H1 (cell line): ENCODE results near the gene CACNA1B. TPM values are rescaled to one million over a fixed set of nuclear protein-coding genes. Genes with fewer than 3 reads are reported as not detected.

Experiments used
- CTCF ChIA-PET: fragments of 300-600 bp; sonication (Branson Sonifier 250); formaldehyde crosslinking; loops from one replicate; lab custom pipeline; 2021; ENCODE audit not compliant: partially characterized antibody; lab: Charles Lee
- POLR2A ChIA-PET: fragments of 300-600 bp; sonication (Branson Sonifier 250); formaldehyde crosslinking; loops from one replicate; lab custom pipeline; 2021; ENCODE audit warnings: inconsistent platforms; ENCODE audit not compliant: partially characterized antibody; lab: Charles Lee
- DNase-seq, 2 experiments: peaks; one replicate each; pipeline versions ENCODE4 v3.0.0 to v3.0.0-alpha.2; 2010 to 2022; ENCODE audit warnings: low spot score in 2 of 2, low read depth in 1 of 2, mixed read lengths in 1 of 2
- FAIRE-seq: peaks from 2 replicates; lab custom pipeline; 2011; peaks lifted over from hg19 to GRCh38; lab: Jason Lieb, UNC
- H2AFZ ChIP-seq: 2 replicates; pipeline ENCODE4 v1.8.1; 2012; ENCODE audit warnings: low read length, inconsistent platforms
- H2AK5ac ChIP-seq: 2 replicates; pipeline ENCODE4 v1.6.1; 2013; ENCODE audit warnings: low read depth, low read length
- H2BK120ac ChIP-seq: replicated peaks from 2 replicates; pipeline ENCODE3; 2013; ENCODE audit warnings: low read depth, low read length, inconsistent platforms
- H2BK12ac ChIP-seq: 2 replicates; pipeline ENCODE4 v1.6.1; 2013; ENCODE audit warnings: low read depth, low read length
- H2BK15ac ChIP-seq: 2 replicates; pipeline ENCODE4 v1.6.1; 2013; ENCODE audit warnings: low read length
- H2BK20ac ChIP-seq: 2 replicates; pipeline ENCODE4 v1.6.1; 2013; ENCODE audit warnings: low read length
- H2BK5ac ChIP-seq: 2 replicates; pipeline ENCODE4 v1.6.1; 2013; ENCODE audit warnings: low read depth, low read length
- H3K14ac ChIP-seq: 2 replicates; pipeline ENCODE4 v1.6.1; 2013; ENCODE audit warnings: inconsistent platforms; ENCODE audit not compliant: insufficient read length
- H3K18ac ChIP-seq: 2 replicates; pipeline ENCODE4 v1.6.1; 2013; ENCODE audit warnings: low read length; ENCODE audit errors: extremely low read depth
- H3K23ac ChIP-seq: 2 replicates; pipeline ENCODE4 v1.6.1; 2013; ENCODE audit warnings: inconsistent platforms; ENCODE audit not compliant: insufficient read length
- H3K23me2 ChIP-seq: 2 replicates; pipeline ENCODE4 v1.6.1; 2013; ENCODE audit warnings: low read depth, low read length
- H3K27ac ChIP-seq: 2 replicates; pipeline ENCODE4 v1.6.1; 2011; ENCODE audit warnings: low read depth, low read length, inconsistent platforms
- H3K27me3 ChIP-seq, 4 experiments: replicated peaks in 1 of 4; 1 replicate in 1 of 4; 2 replicates in 3 of 4; pipeline versions ENCODE4 v1.6.1 to v1.8.1; 2011 to 2013; ENCODE audit warnings: low read length in 3 of 4, mild to moderate bottlenecking in 3 of 4, inconsistent platforms in 2 of 4, mixed read lengths in 2 of 4, moderate library complexity in 1 of 4; ENCODE audit not compliant: control insufficient read depth in 3 of 4, insufficient read depth in 3 of 4; ENCODE audit errors: extremely low read depth in 1 of 4
- H3K36me3 ChIP-seq, 4 experiments: 2 replicates each; pipeline versions ENCODE4 v1.6.1 to v1.8.1; 2011 to 2013; ENCODE audit warnings: mild to moderate bottlenecking in 4 of 4, low read length in 3 of 4, moderate library complexity in 2 of 4, control low read depth in 1 of 4, inconsistent platforms in 1 of 4; ENCODE audit not compliant: insufficient read depth in 4 of 4, control insufficient read depth in 2 of 4
- H3K4ac ChIP-seq: replicated peaks from 2 replicates; pipeline ENCODE3; 2013; ENCODE audit warnings: low read length, low read depth, mixed read lengths, inconsistent platforms; ENCODE audit not compliant: insufficient read length
- H3K4me1 ChIP-seq, 4 experiments: replicated peaks in 1 of 4; 1 replicate in 1 of 4; 2 replicates in 3 of 4; pipeline versions ENCODE4 v1.6.1 to v1.8.1; 2011 to 2013; ENCODE audit warnings: low read length in 3 of 4, inconsistent platforms in 2 of 4, mixed read lengths in 1 of 4; ENCODE audit not compliant: insufficient read depth in 4 of 4, control insufficient read depth in 3 of 4
- H3K4me2 ChIP-seq, 2 experiments: 2 replicates each; pipeline versions ENCODE4 v1.6.1 to v1.8.1; 2011 to 2013; ENCODE audit warnings: low read depth in 2 of 2, low read length in 2 of 2, control low read depth in 1 of 2, inconsistent platforms in 1 of 2, mild to moderate bottlenecking in 1 of 2; ENCODE audit not compliant: insufficient read depth in 1 of 2
- H3K4me3 ChIP-seq, 4 experiments: fragments of 200-600, 300-600 bp in 1 of 4; sonication (generic), shearing (Covaris generic), sonication (Bioruptor Twin) in 1 of 4; 2 replicates each; pipeline versions ENCODE4 v1.5.1 to v1.8.1; 2011 to 2016; ENCODE audit warnings: low read length in 4 of 4, low read depth in 3 of 4, control low read depth in 2 of 4, inconsistent platforms in 2 of 4, mild to moderate bottlenecking in 2 of 4, mixed read lengths in 1 of 4, moderate library complexity in 1 of 4; ENCODE audit not compliant: insufficient read depth in 2 of 4; ENCODE audit errors: extremely low read depth in 1 of 4
- H3K56ac ChIP-seq: replicated peaks from 2 replicates; pipeline ENCODE3; 2013; ENCODE audit warnings: low read depth, mild to moderate bottlenecking, mixed read lengths, low read length, inconsistent platforms; ENCODE audit not compliant: insufficient read length
- H3K79me1 ChIP-seq: 2 replicates; pipeline ENCODE4 v1.6.1; 2013; ENCODE audit warnings: low read depth, low read length, control low read depth
- H3K79me2 ChIP-seq, 2 experiments: 2 replicates each; pipeline versions ENCODE4 v1.6.1 to v1.8.1; 2012 to 2013; ENCODE audit warnings: low read length in 2 of 2, mild to moderate bottlenecking in 2 of 2, inconsistent platforms in 1 of 2; ENCODE audit not compliant: insufficient read depth in 2 of 2, control insufficient read depth in 1 of 2
- H3K9ac ChIP-seq, 4 experiments: replicated peaks in 1 of 4; 1 replicate in 1 of 4; 2 replicates in 3 of 4; pipeline versions ENCODE4 v1.6.1 to v1.8.1; 2011 to 2013; ENCODE audit warnings: low read depth in 3 of 4, low read length in 3 of 4, control low read depth in 2 of 4, mild to moderate bottlenecking in 2 of 4, moderate library complexity in 2 of 4, inconsistent platforms in 1 of 4; ENCODE audit errors: extremely low read depth in 1 of 4
- H3K9me3 ChIP-seq, 2 experiments: 2 replicates each; pipeline versions ENCODE4 v1.6.1 to v1.8.1; 2012 to 2013; ENCODE audit warnings: mild to moderate bottlenecking in 2 of 2, moderate library complexity in 2 of 2, control low read depth in 1 of 2, inconsistent platforms in 1 of 2, low read depth in 1 of 2, low read length in 1 of 2, mixed read lengths in 1 of 2; ENCODE audit not compliant: insufficient read depth in 2 of 2
- H4K20me1 ChIP-seq, 2 experiments: replicated peaks in 1 of 2; 2 replicates each; pipeline versions ENCODE3 to v1.8.1; 2011 to 2013; ENCODE audit warnings: inconsistent platforms in 2 of 2, low read length in 2 of 2, mild to moderate bottlenecking in 1 of 2; ENCODE audit not compliant: insufficient read depth in 2 of 2, control insufficient read depth in 1 of 2
- H4K5ac ChIP-seq: 2 replicates; pipeline ENCODE4 v1.6.1; 2013; ENCODE audit warnings: low read length, low read depth, mixed read lengths, inconsistent platforms; ENCODE audit not compliant: insufficient read length
- H4K8ac ChIP-seq: 2 replicates; pipeline ENCODE4 v1.8.0; 2013; ENCODE audit warnings: mild to moderate bottlenecking, moderate library complexity, low read length, inconsistent platforms; ENCODE audit not compliant: insufficient read depth; ENCODE audit errors: extremely low read depth
- H4K91ac ChIP-seq: replicated peaks from 2 replicates; pipeline ENCODE3; 2013; ENCODE audit warnings: low read length, mixed read lengths, inconsistent platforms; ENCODE audit not compliant: insufficient read length
- BCL11A ChIP-seq, 2 experiments: IDR thresholded peaks; one replicate each; pipeline ENCODE4 v1.6.1; 2011; ENCODE audit warnings: low read depth in 2 of 2, low read length in 2 of 2, mild to moderate bottlenecking in 2 of 2
- CHD1 ChIP-seq: IDR thresholded peaks from 2 replicates; pipeline ENCODE4 v1.6.1; 2012; ENCODE audit warnings: low read depth, low read length, improper control_type of control experiment
- CHD2 ChIP-seq: IDR thresholded peaks from 2 replicates; pipeline ENCODE4 v1.6.1; 2012; ENCODE audit warnings: low read length, improper control_type of control experiment
- GTF2F1 ChIP-seq: IDR thresholded peaks from 2 replicates; pipeline ENCODE4 v1.6.1; 2012; ENCODE audit warnings: low read depth, low read length, improper control_type of control experiment, borderline replicate concordance
- RNF2 ChIP-seq: fragments of 200-900, 300-1000 bp; sonication (generic); IDR thresholded peaks from 2 replicates; pipeline ENCODE4 v1.7.1; 2016; ENCODE audit warnings: borderline replicate concordance, low read depth, mild to moderate bottlenecking, antibody characterized with exemption, low read length; ENCODE audit not compliant: poor library complexity, severe bottlenecking; ENCODE audit errors: missing control alignments
- RXRA ChIP-seq: IDR thresholded peaks from 2 replicates; pipeline ENCODE4 v1.6.1; 2011; ENCODE audit warnings: low read depth, mild to moderate bottlenecking, low read length, moderate library complexity; ENCODE audit not compliant: insufficient read depth
- SAP30 ChIP-seq: fragments of 300-600 bp; sonication (generic); IDR thresholded peaks from 2 replicates; pipeline ENCODE4 v1.7.1; 2012; ENCODE audit warnings: low read length, moderate library complexity, mild to moderate bottlenecking, inconsistent platforms; ENCODE audit not compliant: insufficient read depth, insufficient replicate concordance
- SP4 ChIP-seq: IDR thresholded peaks from 2 replicates; pipeline ENCODE4 v1.6.1; 2012; ENCODE audit warnings: low read length, inconsistent platforms
- TAF7 ChIP-seq: optimal IDR thresholded peaks from 2 replicates; pipeline ENCODE3; 2011; ENCODE audit warnings: low read depth, mild to moderate bottlenecking, inconsistent platforms, low read length, moderate library complexity, borderline replicate concordance
- TBP ChIP-seq: IDR thresholded peaks from 2 replicates; pipeline ENCODE4 v1.6.1; 2011; ENCODE audit warnings: low read depth, low read length, improper control_type of control experiment
- USF2 ChIP-seq: IDR thresholded peaks from 2 replicates; pipeline ENCODE4 v1.6.1; 2011; ENCODE audit warnings: low read length, improper control_type of control experiment
- WGBS, 2 experiments: shearing (Covaris generic) in 1 of 2; methylation state at CpG; one replicate each; pipeline versions ENCODE4 v1.1.6 to v1.1.7; 2013 to 2015; ENCODE audit warnings: low lambda C conversion rate in 2 of 2, mixed read lengths in 2 of 2, inconsistent platforms in 1 of 2, low coverage in 1 of 2, missing lambda C conversion rate in 1 of 2; ENCODE audit not compliant: insufficient replicate concordance in 2 of 2, insufficient coverage in 1 of 2, insufficient read length in 1 of 2; ENCODE audit errors: extremely low coverage in 1 of 2, missing lambda C conversion rate in 1 of 2; 5-methylcytosine and 5-hydroxymethylcytosine counted together
- polyA plus RNA-seq, 7 experiments: library from polyadenylated mRNA; depleted of rRNA in 3 of 7; stranded (reverse) in 5 of 7; unstranded in 2 of 7; fragments of >200 nt in 5 of 7; fragments of 200-250 nt in 2 of 7; gene quantifications; 1 replicate in 5 of 7; 2 replicates in 1 of 7; 4 replicates in 1 of 7; pipeline versions ENCODE4 v1.2.1 to v1.2.3, GENCODE V29; 2011 to 2013; ENCODE audit warnings: missing spikeins in 2 of 7, mixed read lengths in 2 of 7
- total RNA-seq: library from RNA; stranded (reverse); fragmentation: NEBNext Ultra II Directional; extraction: Animal tissue kit (Norgen Biotek cat#: 25700); gene quantifications from 2 replicates; pipeline ENCODE4 v1.2.1, GENCODE V29; 2021

CACNA1B gene
- total and polyA plus RNA-seq, 2 of the 8 experiments (the other 6 are each of a cell fraction or from before 2014, with no cell fraction given) = 1.5 to 5.7 TPM

- 88 to 100% methylated on average over 1 to 2 of the region's 2 CpGs for WGBS, 2 experiments
- H3K23ac ChIP-seq = no peak overlapping the region
- CTCF ChIA-PET = interaction anchor here (0.9 kb wide), 1 partner anchor 13 kb away, joined by 3 read pairs; no protein-coding TSS in a partner anchor
- TF ChIP-seq GTF2F1 = no peak
- no peak for TF ChIP-seq CHD1
- no peak for TF ChIP-seq BCL11A (IDR thresholded peaks at IDR 0.05; ENCODE audit: low read depth in 2 of 2, low read length in 2 of 2)
- no peak for TF ChIP-seq RXRA
- TF ChIP-seq TAF7 = no peak
- no peak for TF ChIP-seq RNF2
- no peak for TF ChIP-seq SAP30
- TF ChIP-seq TBP = no peak
- TF ChIP-seq CHD2 = no peak
- no peak for TF ChIP-seq USF2
- no peak for TF ChIP-seq SP4
Observed at GRCh38 chr9:137948642-137949041, 71.1 kb downstream of the CACNA1B start.

More at GRCh38 chr9:137948642-137949041, 71.1 kb downstream of the CACNA1B start:
- H3K4me2 ChIP-seq = no peak overlapping the region
- DNase-seq = no peak
- peaks cover 11% of the 10 kb centered on the region; the same call in 1 of the 2 replicates for H3K23me2 ChIP-seq
- no peak overlapping the region for H2BK20ac ChIP-seq
- FAIRE-seq = no peak
- no peak overlapping the region for H3K27ac ChIP-seq
- H3K9ac ChIP-seq = no peak overlapping the region
- H2BK120ac ChIP-seq = no peak overlapping the region
- no peaks in the 10 kb centered on the region for H3K27me3 ChIP-seq
- H3K18ac ChIP-seq = no peak overlapping the region
- H3K56ac ChIP-seq = peak overlapping the region; percentile 100
- no peak overlapping the region for H2AFZ ChIP-seq
- 0 out of 2 replicates have a peak overlapping the region, but pooled peaks have one; percentile 18 for H2BK12ac ChIP-seq
- peaks cover 0 to 9% of the 10 kb centered on the region in 2 experiments for H4K20me1 ChIP-seq
- H3K4me1 ChIP-seq = no peaks in the 10 kb centered on the region; a peak in 1 of 7 replicates
- no peak overlapping the region for H2BK5ac ChIP-seq
- POLR2A ChIA-PET = no interaction called here
- no peak overlapping the region for H4K91ac ChIP-seq
- no peak overlapping the region for H3K14ac ChIP-seq
- no peaks in the 10 kb centered on the region; a peak in 2 of 8 replicates for H3K36me3 ChIP-seq
- no peak overlapping the region for H3K4me3 ChIP-seq
- no peak overlapping the region for H2BK15ac ChIP-seq
- H4K8ac ChIP-seq = no peak overlapping the region
- no peaks in the 10 kb centered on the region for H3K79me2 ChIP-seq
- H3K79me1 ChIP-seq = peaks cover 2% of the 10 kb centered on the region; the same call in 1 of the 2 replicates
- no peak overlapping the region; the same call in 1 of the 2 replicates for H2AK5ac ChIP-seq
- peaks cover 64 to 84% of the 10 kb centered on the region in 2 experiments for H3K9me3 ChIP-seq
- H3K4ac ChIP-seq = no peak overlapping the region
- no peak overlapping the region for H4K5ac ChIP-seq
